HG03135 (cell line): ENCODE data around the gene CD83.
A peak's percentile ranks its signal among the peaks of the same experiment; 100 is the strongest.
"Not testable (repeated sequence)": the region's sequence is repeated elsewhere in the genome, so short reads cannot be mapped to it uniquely, and the experiment has no call there.

Source experiments
- ATAC-seq: cut with Tn5 transposase; IDR thresholded peaks from one replicate; pipeline ENCODE4 v1.9.1; 2021; ENCODE audit warnings: mild to moderate bottlenecking, moderate library complexity; ENCODE audit not compliant: unreplicated experiment

Gene CD83, protein sequence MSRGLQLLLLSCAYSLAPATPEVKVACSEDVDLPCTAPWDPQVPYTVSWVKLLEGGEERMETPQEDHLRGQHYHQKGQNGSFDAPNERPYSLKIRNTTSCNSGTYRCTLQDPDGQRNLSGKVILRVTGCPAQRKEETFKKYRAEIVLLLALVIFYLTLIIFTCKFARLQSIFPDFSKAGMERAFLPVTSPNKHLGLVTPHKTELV

DNA sequence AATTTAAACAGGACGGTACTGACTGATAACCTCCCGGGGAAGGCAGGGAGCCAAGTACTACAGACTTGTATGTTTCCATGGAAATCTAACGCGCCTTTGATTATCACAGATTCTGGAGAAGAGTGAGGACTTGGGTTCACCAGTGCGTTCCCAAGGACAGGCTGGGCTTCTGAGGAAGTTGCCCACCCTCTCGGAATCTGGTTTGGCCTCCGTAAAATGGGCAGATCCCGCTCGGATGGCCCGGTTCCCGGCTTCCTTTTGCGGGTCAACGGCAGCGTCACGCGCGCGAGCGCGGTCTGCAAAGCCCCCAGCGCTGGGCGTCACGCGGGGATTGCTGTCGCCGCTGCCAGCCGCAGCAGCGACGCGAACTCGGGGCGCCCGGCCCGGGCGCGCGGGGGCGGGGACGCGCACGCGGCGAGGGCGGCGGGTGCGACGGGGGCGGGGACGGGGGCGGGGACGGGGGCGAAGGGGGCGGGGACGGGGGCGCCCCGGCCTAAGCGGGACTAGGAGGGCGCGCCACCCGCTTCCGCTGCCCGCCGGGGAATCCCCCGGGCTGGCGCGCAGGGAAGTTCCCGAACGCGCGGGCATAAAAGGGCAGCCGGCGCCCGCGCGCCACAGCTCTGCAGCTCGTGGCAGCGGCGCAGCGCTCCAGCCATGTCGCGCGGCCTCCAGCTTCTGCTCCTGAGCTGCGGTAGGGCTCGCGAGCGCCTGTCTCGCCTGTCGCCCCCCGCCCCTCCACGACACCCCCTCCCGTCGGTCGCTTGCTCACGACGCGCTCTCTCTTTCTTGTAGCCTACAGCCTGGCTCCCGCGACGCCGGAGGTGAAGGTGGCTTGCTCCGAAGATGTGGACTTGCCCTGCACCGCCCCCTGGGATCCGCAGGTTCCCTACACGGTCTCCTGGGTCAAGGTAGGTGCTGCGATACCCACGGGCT lies at the start of gene CD83:
Gene CD83 (plus strand): TSS at position 615 of the 933 bp plus-strand sequence. CDS start 40 bp downstream, at position 655.
- peak; percentile 64 for ATAC-seq

DNA sequence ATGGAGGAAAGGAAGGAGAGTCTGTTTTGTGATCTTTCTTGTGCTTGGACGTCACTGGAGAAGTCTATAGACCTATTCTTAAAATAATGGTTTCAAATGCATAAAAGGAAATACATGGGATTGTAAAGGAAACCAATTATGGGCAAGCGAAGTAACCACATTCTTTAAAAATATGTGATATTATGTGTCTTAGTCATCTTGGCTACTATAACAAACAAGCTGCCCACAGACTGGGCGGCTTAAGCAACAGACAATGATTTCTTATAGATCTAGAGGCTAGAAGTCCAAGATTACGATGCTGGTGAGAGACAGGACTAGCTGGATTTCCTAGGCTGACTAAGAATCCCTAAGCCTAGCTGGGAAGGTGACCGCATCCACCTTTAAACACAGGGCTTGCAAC lies 49.4 kb upstream of the CD83 start:
- ATAC-seq = no peak

DNA sequence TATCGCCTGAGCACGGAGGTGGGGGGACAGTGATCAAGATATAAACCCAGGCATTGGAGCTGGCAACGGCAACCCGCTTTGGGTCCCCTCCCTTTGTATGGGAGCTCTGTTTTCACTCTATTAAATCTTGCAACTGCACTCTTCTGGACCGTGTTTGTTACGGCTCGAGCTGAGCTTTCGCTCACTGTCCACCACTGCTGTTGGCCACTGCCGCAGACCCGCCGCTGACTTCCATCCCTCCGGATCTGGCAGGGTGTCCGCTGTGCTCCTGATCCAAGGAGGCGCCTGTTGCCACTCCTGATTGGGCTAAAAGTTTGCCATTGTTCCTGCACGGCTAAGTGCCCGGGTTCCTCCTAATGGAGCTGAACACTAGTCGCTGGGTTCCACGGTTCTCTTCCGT lies 48.9 kb upstream of the CD83 start:
- ATAC-seq = no peak

DNA sequence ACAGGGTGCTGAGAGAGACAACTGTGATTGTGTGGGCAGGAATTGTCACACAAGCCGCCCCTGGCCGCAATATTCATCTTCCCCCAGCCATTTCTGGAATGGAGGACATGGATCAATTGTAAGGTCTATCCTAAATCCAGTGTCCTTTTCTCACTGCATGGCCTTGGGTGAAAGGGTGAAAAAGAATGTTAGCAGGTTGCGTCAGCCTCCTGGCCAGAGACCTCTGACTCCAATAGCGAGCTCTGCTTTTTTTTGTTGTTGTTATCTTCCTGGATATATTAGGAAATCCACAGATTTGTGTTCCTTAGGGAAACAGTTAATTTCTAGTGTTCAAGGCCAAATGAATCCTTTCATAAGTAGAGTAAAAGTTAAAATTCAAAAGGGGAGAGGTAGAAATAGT lies 47.1 kb upstream of the CD83 start:
- ATAC-seq = no peak

DNA sequence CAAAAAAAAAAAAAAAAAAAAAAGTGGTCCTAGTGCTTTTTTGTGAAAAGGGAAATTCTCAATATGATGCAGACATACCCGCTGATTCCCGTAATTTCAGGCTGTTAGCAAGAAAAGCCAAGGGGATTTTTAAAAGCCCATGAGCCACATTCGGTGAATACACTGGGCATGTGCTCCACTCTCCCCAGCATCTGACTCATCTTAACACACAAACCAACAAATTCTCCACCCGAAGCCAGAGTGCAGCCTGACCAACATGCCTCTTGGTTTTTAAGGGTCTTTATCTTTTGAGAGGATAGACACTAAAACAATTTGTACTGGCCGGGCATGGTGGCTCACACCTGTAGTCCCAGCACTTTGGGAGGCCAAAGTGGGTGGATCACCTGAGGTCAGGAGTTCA lies 45.5 kb upstream of the CD83 start:
- ATAC-seq = no peak

DNA sequence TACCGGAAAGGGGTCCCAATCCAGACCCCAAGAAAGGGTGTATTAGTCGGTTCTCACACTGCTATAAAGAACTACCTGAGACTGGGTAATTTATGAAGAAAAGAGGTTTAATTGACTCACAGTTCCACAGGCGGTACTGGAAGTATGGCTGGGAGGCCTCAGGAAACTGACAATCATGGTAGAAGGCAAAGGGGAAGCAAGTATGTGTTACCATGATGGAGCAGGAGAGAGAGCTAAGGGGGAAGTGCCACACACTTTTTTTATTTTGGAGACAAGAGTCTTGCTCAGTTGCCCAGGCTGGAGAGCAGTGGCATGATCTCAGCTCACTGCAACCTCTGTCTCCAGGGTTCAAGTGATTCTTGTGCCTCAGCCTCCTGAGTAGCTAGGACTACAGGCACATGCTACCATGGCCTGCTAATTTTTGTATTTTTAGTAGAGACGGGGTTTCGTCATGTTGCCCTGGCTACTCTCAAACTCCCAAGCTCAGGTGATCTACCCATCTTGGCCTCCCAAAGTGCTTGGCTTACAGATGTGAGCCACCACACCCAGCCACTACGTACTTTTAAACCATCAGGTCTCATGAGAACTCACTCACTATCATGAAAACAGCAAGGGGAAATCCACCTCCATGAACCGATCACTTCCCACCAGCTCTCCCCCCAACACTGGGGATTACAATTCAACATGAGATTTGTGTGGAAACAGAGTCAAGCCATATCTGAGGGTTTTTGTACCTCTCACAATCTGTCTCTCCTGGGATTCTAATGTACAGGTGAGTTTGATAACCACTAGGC lies 43.8 kb upstream of the CD83 start:
- not testable (repeated sequence) for ATAC-seq

DNA sequence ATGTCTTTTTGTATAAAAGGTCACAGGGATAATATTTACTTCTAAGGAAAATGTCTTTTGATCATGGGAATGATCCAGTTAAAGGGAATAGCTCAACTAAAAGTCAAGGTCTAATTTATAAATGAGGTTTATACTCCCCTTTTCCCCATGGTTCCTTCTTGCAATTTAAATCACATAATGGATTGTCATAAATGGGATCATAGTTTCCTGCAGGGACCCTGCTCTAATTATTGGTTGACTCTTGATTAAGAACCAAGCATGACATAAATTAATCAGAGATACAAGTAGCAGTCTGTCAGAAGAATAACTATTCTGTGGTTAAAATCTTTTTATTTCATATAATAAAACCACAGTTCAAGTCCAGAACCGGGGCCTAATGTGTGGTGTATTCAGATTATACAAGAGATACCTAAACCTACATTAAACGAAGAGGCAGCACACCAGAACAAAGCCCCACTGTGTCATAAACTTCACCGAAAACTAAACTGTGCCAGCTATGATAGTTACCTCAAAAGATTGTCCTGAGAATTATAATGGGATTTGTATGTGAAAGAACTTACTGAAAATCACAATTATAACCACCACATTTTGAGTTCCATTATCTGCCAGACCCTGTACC lies 43.0 kb upstream of the CD83 start:
- ATAC-seq = peak; percentile 8

DNA sequence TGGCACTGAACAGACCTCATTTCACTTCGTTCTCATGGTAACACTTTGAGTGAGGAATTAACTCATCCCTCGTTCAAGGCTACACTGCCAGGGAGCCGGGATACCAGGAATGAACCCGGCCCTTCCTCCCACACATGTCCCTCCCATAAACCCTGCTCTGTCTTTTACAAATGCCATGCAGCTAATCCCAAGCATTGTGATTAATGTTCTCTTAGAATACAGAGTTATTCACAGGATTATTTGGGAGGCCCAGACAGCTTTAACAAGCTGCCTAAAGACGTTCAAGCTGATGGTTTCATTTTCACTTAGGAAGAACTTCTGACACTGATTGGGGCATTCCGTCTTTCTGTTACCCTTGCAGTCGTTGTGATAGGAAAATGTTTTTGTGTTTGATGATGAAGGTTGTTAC lies 42.5 kb upstream of the CD83 start:
- peak; percentile 77 for ATAC-seq

DNA sequence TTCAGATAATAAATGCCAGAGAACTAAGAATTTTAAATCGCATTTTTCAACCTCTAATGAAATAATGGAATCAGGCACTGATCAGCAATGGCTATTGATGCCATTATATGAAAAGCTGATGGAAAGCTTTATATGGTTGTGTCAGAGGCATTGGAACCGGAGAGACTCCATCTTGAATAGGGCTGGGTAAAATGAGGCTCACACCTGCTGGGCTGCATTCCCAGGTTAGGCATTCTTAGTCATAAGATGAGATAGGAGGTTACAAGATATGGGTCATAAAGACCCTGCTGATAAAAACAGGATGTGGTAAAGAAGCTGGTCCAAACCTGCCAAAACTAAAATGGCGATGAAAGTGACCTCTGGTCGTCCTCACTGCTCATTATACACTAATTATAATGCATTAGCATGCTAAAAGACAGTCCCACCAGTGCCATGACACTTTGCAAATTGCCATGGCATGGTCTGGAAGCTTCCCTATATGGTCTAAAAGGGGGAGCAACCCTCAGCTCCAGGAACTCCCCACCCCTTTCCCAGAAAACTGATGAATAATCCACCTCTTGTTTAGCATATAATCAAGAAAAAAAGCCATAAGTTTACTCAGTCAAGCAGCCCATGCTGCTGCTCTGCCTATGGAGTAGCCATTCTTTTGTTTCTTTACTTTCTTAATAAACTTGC lies 40.2 kb upstream of the CD83 start:
- ATAC-seq = no peak

DNA sequence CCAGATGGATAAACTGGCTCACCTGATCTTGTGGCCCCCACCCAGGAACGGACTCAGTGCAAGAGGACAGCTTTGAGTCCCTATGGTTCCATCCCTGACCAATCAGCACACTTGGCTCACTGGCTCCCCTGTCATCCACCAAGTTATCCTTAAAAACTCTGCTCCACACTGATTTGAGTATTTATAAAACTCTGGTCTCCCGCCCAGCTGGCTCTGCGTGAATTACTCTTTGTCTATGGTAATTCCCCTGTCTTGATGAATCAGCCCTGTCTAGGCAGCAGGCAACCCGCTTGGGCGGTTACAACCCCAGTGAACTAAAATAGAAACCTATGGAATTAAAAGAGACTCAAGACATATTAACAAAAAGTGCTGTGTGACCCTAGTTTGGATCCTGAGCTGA lies 38.1 kb upstream of the CD83 start:
- ATAC-seq = no peak

DNA sequence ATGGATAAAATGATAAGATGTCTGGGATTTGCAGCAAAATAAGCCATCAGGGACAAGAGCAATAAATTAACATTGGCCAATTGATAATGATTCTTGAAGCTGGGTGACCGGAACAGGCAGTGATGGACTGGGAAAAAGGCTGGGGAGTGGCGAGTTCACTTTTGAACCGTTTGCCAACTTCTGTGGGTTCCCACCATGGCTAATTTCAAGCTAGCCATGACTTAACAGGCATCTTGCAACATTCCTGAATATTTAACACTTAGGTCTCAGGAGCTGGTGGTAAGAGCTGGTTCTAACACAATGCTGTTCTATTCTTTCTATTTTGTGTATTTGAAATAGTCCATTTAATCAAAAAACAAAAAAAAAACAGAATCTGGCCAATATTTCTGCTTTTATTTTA lies 37.6 kb upstream of the CD83 start:
- no peak for ATAC-seq

DNA sequence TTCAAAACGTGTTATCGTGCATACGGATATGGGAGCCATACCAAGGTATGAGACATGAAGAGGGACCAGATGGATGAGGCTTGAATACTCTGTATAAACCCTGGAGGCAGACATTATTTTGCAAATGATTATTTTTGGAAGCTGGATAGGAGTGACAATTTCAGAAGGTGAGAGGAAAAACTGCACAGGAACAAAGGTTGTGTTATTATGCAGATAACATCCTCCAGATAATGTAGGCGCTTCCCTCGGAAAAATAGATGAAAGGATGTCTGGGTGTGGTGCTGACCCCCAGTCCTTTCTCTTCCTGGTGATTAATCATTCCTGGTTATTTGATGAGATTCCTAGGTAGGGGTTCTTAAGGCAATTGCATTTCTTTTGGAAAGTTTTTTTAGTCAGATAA lies 36.4 kb upstream of the CD83 start:
- no peak for ATAC-seq

DNA sequence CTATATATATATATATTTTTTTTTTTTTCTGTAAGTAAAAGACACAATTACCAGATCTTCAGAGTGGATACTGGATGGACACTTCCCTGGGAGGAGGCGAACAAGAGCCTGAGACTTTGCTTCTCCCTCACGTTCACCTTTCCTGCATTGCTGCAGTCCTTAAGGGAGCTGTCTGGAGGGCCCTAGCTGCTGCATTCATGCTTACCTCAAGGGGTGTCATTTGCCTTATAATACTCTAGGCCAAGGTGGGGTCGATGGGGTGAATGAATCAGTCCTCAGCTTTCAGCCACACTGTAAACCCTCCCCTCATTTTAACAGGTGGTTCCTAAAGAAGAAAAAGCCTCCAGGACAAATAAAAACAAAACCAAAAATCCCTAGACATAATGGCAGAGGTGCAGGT lies 34.8 kb upstream of the CD83 start:
- ATAC-seq = no peak

DNA sequence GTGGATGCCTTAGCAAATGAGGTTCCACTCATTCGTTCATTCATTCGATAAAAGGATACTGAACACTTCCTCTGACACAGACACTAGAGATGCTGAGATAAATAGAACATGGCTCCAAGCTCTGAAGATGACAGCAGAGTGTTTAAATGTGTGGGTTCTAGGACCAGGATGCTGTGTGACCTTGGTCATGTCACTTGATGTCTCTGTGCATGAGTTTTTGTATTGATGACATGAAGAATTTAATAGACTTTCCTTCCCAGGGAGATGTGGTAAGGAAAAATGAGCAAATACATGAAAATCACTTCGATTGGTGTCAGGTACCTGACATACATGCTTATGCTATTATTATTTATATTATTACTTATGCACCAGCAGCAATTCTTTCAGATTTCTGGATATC lies 34.3 kb upstream of the CD83 start:
- no peak for ATAC-seq

DNA sequence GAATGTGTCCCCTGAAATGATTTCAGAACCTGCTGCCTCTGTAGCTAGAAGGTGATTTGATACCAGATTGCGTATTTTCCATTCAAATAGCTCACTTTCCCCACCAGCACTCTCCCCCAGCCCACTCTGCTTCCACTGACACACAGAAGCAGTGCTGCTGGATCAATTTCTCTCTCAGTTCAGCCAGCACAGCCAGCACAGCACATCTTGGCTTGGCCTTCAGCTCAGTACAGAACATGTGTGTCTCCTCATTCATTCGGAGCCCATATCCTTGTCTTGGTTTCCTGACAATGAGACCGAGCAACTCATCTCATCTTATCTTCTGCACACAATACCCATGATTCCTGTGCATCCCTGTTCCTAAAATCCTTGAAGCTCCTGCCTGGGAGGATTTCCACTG lies 33.8 kb upstream of the CD83 start:
- no peak for ATAC-seq

DNA sequence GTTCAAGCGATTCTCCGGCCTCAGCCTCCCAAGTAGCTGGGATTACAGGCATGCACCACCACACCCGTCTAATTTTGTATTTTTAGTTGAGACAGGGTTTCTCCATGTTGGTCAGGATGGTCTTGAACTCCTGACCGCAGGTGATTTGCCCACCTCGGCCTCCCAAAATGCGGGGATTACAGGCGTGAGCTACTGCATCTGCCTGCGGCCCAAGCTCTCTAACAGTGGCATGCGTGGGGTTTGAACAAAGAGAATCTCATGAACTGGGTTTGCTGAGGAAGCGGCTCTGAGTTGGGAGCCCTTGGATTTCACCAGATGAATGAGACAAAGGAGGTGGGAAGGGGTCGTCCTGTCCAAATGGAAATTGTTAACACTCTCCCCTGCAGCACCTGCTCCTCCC lies 33.2 kb upstream of the CD83 start:
- ATAC-seq = no peak

DNA sequence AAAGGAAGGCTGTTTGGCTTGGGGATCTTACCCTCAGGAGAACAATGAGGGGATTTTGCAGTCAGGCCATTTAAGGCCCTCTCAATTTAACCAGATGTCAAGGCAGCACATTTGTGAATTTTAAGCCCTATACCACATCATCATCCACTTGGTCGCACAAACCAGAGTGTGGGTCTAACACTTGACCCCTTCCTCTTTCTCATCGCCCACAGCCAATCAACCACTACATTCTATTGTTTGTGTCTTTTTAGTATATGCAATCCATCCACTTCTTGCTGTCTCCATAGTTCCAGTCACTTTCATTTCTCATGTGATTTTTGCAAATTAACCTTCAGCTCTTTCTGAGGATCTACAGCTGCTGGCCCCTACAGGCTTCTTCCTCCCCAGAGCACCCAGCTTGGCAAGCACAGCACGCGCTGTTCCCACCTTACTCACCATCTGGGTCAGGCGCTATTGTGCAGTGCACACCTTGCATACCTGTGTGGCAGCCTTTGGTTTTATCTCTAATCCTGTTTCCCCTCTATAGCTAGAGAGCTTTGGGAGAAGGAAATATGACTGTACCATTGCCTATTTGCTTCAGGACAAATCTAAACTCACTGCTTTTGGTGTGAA lies 32.3 kb upstream of the CD83 start:
- no peak for ATAC-seq

DNA sequence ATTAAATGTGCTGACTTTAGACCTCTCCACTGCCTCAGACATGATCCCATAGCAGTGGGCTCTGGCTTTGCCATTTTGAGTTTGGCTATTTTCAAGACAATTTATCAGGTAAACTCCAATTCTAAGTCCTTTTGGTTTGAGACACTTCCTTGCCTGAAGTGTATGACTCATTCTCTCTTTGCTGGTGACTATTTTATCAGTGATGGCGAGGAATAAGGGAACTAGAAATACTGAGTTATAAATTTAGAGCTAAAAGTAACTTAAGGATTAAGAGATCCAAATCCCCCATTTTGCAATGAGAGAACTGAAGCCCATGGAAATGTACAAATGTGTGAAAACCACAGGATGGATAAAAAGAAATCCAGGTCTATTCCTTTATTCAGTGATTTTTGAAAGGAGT lies 30.9 kb upstream of the CD83 start:
- no peak for ATAC-seq

DNA sequence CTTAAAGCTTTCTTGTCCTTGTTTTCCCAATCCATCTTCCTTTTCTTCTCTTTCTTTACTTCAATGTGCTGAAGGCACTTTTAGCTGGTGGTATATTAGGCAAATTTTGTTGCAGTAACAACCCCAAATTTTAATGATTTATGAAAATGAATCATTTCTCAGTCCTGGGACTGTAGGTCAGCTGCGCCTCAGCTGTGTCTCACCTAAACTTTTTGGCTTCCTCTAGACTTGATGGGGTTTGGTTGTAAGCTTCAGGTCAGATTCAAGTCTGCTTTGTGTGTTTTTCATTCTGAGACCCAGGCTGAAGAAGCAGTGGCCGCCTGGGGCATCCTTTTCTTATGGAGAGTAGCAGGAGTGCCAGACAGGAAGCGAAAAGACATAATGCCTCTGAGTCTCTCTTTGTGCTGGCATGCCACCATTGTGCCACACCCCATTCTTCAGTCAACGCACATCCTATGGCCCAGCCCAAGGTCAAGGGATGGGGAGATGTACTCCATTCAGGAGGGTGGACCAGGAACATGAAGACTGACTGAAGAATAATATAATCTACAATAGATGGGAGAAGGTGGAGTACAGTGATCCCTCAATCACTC lies 28.9 kb upstream of the CD83 start:
- ATAC-seq = peak; percentile 43

DNA sequence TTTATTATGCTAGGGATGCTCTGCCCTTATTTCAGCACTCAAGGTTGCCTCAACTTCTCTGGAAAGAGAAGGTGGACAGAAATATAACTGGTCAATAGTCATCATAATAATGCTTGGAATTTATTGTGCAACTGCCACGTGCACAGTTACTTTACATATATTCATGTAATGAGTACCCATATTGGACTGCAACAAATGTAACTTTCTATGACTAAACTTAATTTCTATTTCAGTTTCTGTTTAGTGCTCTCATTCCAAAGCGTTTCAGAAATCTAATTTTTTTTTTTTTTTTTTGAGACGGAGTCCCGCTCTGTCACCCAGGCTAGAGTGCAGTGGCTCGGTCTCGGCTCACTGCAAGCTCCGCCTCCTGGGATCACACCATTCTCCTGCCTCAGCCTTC lies 28.3 kb upstream of the CD83 start:
- peak; percentile 35 for ATAC-seq
